ENCODE data around the gene SCAMP1. TPM values are rescaled to one million over a fixed set of nuclear protein-coding genes. Genes with fewer than 3 reads are reported as not detected.

Gene SCAMP1
- total RNA-seq, 1 experiment from 2014 or later, result 36.0 TPM

GRCh38 chr5:78334811-78335210, 25.6 kb upstream of the SCAMP1 start:
- Histone ChIP-seq H3K4me2 (ENCODE audit: insufficient read depth, insufficient read length, low read length) (no peak overlapping the region), H4K20me1 (ENCODE audit: control insufficient read depth, insufficient read depth, insufficient read length) (no peaks in the 10 kb centered on the region), H2BK12ac (ENCODE audit: insufficient read length, low read depth, low read length) (no peak overlapping the region), H3K14ac (ENCODE audit: insufficient read depth, low read length) (no peak overlapping the region), H3K4ac (ENCODE audit: low read depth, low read length) (no peak overlapping the region), H3T11ph (ENCODE audit: low read length) (no peak overlapping the region), H4K5ac (ENCODE audit: insufficient read length, low read depth, low read length) (no peak overlapping the region), H3K4me1 (ENCODE audit: insufficient read depth, low read length) (no peaks in the 10 kb centered on the region), H4K91ac (ENCODE audit: insufficient read length, low read depth, low read length) (no peak overlapping the region), H3K56ac (ENCODE audit: insufficient read length, low read depth, low read length) (no peak overlapping the region), H3K27ac (ENCODE audit: insufficient read length, low read depth, low read length) (no peak overlapping the region), H2AFZ (ENCODE audit: low read length) (no peak overlapping the region), H3K23me2 (ENCODE audit: insufficient read length, low read depth, low read length, poor library complexity, severe bottlenecking) (no peaks in the 10 kb centered on the region), H4K8ac (replicated peaks; ENCODE audit: insufficient read length, low read depth, low read length) (no peak overlapping the region), H3K9ac (ENCODE audit: extremely low read depth, insufficient read length, low read length) (no peak overlapping the region), H3K79me1 (ENCODE audit: insufficient read depth, low read depth, low read length, poor library complexity, severe bottlenecking) (no peaks in the 10 kb centered on the region), H2BK120ac (ENCODE audit: low read depth, low read length, poor library complexity, severe bottlenecking) (no peak overlapping the region), H2BK20ac (ENCODE audit: low read depth, low read length, poor library complexity, severe bottlenecking) (no peak overlapping the region), H3K79me2 (ENCODE audit: insufficient read depth, low read length) (no peaks in the 10 kb centered on the region), H3K9me3 (ENCODE audit: control insufficient read depth, low read depth, low read length) (no peaks in the 10 kb centered on the region), H3K23ac (ENCODE audit: insufficient read length, low read depth, low read length) (no peak overlapping the region), H2AK5ac (ENCODE audit: insufficient read length, low read length) (no peak overlapping the region), H2BK5ac (ENCODE audit: insufficient read length, low read length) (no peak overlapping the region), H3K27me3 (ENCODE audit: insufficient read depth, low read length) (peaks cover 4% of the 10 kb centered on the region; the same call in 1 of the 2 replicates), H2BK15ac (ENCODE audit: low read depth, low read length) (no peak overlapping the region), H3K18ac (ENCODE audit: insufficient read length, low read depth, low read length) (no peak overlapping the region)
- peaks cover 59% of the 10 kb centered on the region for H3K27me3 Mint-ChIP-seq (ENCODE audit: low read depth)
- no peak for DNase-seq
- WGBS (ENCODE audit: extremely low coverage, insufficient read length, low lambda C conversion rate), result no CpG with 5 or more reads among the region's 3 CpGs
- H3K4me3 Mint-ChIP-seq, result no peak overlapping the region
- peaks cover 0 to 19% (median 7%) of the 10 kb centered on the region in 3 experiments; a peak in 4 of 7 replicates for H3K36me3 Mint-ChIP-seq (ENCODE audit: insufficient read depth in 1 of 3, low read depth in 3 of 3)
- TF ChIP-seq, protein P1, sequence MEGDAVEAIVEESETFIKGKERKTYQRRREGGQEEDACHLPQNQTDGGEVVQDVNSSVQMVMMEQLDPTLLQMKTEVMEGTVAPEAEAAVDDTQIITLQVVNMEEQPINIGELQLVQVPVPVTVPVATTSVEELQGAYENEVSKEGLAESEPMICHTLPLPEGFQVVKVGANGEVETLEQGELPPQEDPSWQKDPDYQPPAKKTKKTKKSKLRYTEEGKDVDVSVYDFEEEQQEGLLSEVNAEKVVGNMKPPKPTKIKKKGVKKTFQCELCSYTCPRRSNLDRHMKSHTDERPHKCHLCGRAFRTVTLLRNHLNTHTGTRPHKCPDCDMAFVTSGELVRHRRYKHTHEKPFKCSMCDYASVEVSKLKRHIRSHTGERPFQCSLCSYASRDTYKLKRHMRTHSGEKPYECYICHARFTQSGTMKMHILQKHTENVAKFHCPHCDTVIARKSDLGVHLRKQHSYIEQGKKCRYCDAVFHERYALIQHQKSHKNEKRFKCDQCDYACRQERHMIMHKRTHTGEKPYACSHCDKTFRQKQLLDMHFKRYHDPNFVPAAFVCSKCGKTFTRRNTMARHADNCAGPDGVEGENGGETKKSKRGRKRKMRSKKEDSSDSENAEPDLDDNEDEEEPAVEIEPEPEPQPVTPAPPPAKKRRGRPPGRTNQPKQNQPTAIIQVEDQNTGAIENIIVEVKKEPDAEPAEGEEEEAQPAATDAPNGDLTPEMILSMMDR (conservative IDR thresholded peaks at IDR 0.05), result no peak
- H3K9me3 Mint-ChIP-seq, result peaks cover 14 to 23% of the 10 kb centered on the region in 2 experiments
- no peak overlapping the region for H3K27ac Mint-ChIP-seq
- peaks cover 6 to 12% of the 10 kb centered on the region in 2 experiments for H3K4me1 Mint-ChIP-seq
